Measurements from ENCODE around the gene CACNG6.

The CACNG6 gene

DNA sequence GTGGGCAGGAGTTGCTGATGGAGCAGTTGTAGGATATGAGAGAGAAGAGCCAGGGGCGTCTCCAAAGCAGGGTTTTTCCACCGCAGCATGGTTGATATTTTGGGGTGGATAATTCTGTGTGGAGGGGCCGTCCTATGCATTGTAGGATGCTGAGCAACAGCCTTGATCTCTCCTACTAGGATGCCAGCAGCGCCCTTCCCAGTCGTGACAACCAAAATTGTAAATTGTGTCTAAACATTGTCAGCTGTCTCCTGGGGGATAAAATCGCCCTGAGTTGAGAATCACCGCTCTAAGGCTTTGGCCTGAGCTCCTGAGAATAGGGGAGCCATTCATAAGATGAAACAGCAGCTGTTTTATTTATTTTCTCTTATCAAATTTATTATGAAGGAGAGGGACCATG lies 24.5 kb upstream of the CACNG6 start:
- no peak for DNase-seq (ENCODE audit: low read depth in 1 of 2, low spot score in 1 of 2)

DNA sequence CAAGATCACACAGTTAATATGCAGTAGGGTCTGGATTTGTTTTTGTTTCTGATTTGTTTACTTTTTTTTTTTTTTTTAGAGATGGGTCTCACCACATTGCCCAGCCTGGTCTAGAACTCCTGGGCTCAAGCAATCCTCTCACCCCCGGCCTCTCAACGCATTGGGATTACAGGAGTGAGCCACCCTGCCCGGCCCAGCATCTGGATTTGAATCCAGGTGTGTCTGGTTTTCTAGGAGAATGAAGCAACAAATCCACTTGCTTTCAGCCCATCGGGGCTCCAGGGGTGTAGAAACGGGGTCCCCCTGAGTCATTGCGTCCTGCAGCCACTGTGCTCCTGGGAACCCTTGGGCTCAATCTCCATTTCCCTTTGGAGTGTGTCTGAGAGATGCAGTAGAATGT lies 22.1 kb upstream of the CACNG6 start:
- DNase-seq (ENCODE audit: low read depth in 1 of 2, low spot score in 1 of 2): no peak

DNA sequence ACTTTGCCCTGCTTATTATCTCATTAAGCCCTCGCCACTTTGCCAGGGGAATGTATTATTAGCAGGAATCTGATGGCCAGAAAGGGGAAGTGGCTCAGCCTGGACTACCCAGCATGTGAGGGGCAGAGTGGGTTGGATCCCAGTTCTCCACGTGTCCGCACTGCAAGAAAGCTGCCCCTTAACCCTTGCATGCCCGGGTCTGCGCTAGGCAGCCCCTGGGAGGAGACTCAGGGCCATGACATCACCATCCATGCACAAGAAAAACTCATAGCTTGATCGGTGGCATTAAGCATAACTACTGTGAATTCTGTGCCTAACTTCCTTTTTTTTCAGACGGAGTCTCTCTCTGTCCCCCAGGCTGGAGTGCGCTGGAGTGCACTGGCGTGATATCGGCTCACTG lies 19.8 kb upstream of the CACNG6 start:
- no peak for DNase-seq (ENCODE audit: low read depth in 1 of 2, low spot score in 1 of 2)

DNA sequence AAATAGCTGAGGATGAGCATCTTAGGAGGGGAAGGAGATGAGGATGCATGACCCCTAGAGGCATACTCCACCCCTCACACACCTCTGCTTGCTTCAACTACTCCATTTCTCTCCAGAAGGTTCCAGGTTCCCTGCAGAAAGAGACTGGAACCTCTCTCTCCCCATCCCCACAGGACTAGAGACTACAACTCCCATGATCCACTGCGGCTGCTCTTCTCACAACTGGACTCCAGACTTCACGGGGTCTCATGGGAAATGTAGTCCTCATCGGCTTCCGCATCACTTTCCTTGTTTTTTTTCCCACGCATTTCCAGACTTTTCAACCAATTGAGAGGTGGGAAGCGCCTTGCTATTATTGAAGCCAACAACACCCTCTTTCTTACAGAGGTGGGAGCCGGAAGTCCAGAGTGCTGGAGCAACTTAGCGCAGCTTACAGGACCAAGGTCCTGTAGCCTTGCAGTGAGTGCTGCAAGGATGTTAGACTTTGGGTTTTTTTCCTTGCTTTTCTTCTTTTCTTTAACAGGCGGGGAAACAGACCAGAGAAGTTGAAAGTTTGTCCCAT lies 13.9 kb upstream of the CACNG6 start:
- peak in 1 of 2 donors; percentile 23 for DNase-seq (ENCODE audit: low read depth in 1 of 2, low spot score in 1 of 2)

DNA sequence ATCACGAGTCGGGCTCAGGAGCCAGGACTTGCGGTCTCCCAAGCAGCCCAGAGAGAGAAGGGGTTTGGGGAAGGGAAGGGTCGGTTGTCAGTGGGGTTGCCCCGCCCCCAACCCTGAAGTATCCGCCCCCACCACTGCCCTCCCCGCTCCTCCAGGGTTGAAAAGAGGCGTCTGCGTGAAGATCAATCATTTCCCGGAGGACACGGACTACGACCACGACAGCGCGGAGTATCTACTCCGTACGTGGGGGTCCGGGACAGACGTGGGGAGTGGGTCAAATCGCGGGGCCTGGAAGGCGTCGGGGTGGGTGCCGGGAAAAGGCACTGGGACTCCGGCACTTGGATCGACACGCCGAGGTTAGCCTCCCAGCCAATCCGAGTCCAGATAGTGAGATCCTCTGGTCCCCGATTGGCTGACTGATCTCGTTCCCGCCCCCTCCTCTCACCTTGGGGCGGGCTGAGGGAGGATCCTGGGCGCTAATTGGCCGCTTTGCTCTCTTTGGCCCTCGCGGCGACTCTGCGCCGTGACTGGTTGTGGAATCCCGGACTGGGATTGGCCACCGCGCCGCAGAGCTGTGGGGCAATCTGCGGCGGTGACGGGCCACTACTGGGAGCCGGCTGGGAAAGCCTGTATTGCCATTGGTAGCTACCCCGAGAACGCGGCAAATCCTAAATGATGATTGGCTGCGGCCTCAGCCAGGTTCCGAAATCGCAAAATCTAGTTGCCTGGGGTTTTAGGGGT lies 13.3 kb upstream of the CACNG6 start:
- DNase-seq (ENCODE audit: low read depth in 1 of 2, low spot score in 1 of 2): no peak

DNA sequence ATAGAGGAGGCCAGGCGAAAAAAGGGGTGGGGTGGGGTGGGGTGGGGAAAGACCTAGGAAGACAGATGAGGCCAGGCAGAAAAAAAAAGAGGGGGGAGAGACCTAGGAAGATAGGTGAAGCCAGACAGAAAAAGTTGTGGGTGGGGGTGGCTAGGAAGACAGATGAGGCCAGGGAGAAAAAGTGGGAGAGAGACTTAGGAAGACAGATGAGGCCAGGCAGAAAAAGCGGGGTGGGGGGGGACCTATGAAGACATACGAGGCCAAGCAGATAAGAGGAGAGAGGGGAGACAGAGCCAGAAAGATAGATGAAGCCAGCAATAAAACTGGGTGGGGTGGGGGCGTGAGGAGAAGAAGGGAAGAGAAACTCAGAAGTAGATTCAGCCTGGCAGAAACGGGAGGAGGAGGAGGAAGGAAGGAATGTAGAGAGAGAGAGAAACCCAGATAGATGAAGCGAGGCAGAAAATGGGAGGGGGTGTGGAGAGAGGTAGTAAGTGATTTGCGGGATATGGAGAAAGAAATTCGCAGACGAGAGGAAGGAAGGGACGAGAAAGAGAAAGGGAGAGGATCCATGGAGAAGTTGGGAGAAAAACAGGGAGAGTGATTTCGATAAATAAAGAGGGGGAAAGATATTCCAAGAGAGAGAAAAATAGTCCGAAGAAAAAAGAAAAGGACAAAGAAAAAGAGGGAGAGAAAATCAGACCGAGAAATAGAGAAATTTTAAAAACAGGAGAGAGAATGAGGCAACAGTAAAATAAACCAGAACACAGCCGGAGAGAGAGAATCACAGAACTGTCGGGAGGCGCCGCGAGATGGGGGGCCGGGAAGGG lies 12.2 kb upstream of the CACNG6 start:
- DNase-seq (ENCODE audit: low read depth in 1 of 2, low spot score in 1 of 2): no peak

DNA sequence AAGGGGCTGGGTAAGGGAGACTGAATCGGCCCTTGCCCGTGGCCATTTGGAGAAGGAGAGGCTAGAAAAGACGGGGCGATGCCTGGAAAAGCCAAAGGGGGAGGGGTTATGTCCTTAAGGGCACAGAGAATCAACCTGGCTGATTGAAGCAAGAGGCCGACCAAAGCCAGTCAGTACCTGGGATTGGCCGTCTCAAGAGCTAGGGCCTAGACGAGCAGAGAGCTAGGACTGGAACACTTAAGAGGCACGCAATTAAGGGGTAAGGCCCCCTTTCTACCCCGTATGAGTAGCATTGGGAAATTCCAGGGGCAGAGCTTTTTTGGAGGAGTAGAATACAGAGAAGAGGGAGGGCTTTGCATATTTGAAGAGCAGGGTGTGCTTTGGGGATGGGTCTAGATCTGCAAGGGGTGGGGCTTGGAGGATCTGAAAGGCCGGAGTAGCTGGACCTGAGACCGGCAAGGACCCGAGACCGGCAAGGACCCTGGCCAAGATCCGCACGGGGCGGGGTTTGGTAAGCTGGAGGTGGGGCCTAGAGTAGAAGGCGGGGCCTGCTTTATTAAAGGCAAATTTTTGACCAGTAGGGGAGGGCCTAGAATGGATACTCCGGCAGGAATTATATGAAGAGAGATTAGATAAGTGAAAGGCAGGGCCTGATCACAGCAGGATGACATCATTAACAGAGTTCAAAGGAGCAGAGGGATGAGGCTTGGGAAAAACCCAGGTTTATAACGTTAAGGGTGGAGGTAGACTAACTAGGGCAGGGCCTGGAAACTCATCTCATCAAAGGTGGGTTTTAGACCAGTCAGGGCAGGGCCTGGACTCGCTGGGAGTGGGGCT lies 10.7 kb upstream of the CACNG6 start:
- no peak for DNase-seq (ENCODE audit: low read depth in 1 of 2, low spot score in 1 of 2)

DNA sequence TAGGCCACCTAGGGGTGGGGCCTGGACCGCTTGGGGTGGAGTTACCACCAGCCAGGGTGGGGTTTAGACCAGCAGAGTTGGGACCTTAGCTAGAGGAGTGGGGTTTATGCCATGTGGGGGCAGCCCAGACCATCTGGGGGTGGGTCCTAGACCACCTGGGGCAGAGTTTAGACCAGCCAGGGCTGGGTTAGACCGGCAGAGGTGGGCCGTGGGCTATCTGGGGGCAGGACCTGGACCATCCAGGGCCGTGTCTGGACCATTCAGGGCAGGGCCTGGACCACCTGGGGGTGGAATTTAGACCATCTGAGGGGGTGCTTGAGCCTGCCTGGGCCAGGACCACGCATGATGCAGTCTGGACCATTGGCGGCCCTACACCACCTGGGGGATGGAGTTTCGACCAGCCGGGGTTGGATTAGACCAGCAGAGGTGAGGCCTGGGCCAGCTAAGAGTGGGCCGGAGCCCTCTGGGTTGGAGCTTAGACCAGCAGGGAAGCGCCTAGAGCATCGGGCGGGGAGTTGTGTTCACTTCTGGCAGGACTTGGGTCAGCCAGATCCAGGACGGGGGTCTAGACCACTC lies 10.0 kb upstream of the CACNG6 start:
- no peak for DNase-seq (ENCODE audit: low read depth in 1 of 2, low spot score in 1 of 2)

DNA sequence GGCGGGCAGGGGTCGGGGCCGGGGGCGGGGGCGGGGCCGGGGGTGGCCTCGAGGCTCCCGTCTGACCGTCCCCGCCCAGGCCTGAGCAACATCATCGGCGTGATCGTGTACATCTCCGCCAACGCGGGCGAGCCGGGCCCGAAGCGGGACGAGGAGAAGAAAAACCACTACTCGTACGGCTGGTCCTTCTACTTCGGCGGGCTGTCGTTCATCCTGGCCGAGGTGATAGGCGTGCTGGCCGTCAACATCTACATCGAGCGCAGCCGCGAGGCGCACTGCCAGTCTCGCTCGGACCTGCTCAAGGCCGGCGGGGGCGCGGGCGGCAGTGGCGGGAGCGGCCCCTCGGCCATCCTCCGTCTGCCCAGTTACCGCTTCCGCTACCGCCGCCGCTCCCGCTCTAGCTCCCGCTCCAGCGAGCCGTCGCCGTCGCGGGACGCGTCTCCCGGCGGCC lies 9.4 kb upstream of the CACNG6 start:
- DNase-seq (ENCODE audit: low read depth in 1 of 2, low spot score in 1 of 2): no peak

DNA sequence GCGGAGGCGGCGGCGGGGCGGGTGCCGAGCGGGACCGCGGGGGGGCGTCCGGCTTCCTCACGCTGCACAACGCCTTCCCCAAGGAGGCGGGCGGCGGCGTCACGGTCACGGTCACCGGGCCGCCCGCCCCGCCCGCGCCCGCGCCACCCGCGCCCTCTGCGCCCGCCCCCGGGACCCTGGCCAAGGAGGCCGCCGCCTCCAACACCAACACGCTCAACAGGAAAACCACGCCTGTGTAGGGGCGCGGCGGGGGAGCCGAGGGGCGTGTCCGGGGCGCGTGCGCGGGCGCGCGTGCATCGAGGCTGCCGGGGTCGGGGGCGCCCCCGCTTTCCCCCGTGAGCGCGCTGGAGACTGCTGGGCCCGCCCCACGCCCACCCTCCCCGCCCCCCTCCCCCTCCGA lies 8.8 kb upstream of the CACNG6 start:
- DNase-seq (ENCODE audit: low read depth in 1 of 2, low spot score in 1 of 2): no peak

DNA sequence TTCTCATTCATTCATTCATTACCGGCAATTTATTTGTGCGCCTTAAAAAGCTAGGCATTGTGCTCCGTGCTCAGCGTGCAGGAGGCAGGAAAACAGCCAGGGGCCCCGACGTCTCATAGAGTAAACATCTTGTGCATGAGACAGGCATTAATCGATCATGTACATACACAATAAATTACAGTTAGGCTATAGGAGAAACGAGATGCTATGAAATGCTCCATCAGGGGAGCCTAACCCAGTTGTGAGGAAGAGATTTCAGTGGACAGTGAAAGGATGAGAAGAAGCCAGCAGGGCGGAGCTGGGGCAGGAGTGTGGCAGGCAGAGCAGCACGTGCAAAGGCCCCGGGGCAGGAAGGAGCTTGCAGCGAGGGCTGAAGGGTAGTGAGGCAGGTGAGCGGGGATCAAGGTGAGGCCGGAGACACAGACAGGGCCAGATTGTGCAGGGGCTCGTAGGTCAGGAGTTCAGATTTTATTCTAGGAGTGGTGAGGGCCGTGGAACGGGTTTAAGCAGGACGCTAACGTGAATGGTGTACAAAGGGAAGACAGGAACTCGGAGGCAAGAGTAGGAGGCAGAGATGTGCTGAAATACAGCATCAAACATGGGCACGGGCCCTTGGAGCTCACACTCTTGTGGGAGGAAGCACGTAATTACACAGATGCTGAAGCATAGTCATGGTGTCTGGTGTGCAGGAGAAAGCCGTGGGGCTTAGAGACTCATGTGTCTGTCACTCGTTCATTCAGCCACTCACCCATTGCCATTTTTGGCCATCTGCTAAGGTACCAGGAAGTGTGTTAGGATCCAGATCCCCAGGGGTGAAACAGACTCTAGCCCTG lies 7.8 kb upstream of the CACNG6 start:
- no peak for DNase-seq (ENCODE audit: low read depth in 1 of 2, low spot score in 1 of 2)

DNA sequence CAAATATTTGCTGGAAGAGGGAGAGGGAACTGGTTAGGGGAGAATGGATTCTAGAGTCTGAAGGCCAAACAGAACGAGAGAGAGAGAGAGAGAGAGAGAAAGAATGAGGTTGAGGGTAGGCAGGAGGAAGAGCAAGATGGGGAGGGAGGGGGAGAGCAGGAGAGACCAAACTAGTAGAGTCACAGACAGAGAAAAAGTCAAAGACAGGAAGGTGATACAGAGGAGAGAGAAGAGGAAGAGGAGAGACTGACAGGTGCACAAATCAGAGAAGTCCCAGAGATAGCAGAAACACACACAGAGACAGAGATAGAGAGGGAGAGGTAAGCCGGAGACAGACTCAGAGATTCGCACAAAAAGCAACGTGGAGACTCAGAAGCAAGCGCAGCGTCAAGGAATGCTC lies 5.6 kb upstream of the CACNG6 start:
- DNase-seq (ENCODE audit: low read depth in 1 of 2, low spot score in 1 of 2): no peak

DNA sequence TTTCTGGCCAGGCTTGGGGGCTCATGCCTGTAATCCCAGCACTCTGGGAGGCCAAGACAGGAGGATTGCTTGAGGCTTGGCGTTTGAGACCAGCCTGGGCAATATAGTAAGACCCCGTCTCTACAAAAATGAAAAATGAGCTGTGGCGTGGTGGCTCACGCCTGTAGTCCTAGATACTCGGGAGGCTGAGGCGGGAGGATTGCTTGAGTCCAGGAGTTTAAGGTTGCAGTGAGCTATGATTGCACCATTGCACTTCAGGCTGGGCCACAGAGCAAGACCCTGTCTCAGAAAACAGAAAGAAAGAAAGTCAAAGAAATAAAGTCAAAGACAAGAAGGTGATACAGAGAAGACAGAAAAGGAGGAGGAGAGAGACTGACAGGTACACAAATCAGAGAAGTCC lies 2.5 kb upstream of the CACNG6 start:
- no peak for DNase-seq (ENCODE audit: low read depth in 1 of 2, low spot score in 1 of 2)

DNA sequence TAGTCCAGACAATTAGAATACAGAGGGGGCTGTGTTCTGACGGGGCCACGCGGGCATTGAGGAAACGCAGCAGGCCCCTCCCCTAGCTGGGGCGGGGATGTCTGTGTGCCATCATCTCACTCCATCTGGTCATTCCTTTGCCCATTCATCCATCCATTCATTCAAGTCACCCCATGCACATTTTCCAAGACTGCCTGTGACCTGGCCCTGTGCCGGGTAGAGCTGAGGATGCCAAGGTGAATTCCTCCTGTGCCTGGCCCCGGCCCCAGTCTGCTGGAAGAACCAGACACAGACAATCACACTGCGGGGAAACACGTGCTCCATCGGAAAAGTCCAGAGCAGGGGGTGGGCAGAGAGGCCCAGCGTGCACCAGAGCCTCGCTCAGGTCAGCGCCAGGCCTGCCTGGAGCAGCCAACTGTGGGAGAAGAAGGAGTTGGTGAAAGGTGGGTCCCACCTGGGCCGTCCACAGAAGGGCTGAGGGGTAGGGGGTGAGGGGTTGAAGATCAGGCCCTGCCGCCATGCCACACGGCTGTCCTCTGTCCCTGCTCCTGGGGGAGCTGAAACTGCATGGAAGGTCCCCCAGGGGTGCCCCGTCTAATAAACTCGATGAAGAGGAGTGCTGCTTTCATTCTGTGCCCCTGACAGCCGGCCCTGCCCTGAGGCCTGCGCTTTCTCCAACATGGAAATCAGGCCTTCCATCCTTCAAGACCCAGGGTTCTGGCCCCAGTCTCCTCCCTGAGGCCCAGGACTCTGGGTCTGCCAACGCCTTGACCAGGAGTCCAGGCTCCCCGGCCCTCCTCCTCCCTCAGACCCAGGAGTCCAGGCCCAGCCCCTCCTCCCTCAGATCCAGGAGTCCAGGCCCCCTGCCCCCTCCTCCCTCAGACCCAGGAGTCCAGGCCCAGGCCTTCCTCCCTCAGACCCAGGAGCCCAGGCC lies 1.6 kb upstream of the CACNG6 start:
- DNase-seq (ENCODE audit: low read depth in 1 of 2, low spot score in 1 of 2): no peak

DNA sequence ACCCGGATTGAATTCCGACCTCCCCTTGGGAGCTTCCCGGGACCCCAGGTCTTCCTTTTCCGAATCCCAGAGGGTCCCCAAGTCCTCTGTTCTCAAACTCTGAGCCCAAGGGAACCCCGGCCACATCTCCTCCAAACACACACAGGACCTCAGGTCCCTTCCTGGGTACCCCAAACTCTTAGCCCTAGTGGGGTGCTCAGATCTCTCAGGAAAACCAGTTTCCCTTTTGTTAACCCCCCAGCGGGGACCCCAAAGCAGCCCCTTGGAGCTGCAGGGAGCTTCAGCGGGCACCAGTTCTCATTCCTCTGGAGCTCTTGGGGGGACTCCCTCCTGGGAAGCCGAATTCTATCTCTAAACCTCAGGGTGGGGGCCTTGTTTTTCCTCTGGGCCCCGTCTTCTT lies 774 bp downstream of the CACNG6 start:
- no peak for DNase-seq (ENCODE audit: low read depth in 1 of 2, low spot score in 1 of 2)

DNA sequence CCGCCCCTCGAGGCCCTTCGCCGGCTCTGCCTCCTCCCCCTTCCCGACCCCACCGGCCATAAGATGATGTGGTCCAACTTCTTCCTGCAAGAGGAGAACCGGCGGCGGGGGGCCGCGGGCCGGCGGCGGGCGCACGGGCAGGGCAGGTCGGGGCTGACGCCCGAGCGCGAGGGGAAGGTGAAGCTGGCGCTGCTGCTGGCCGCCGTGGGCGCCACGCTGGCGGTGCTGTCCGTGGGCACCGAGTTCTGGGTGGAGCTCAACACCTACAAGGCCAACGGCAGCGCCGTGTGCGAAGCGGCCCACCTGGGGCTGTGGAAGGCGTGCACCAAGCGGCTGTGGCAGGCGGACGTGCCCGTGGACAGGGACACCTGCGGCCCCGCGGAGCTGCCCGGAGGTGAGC lies 1.4 kb downstream of the CACNG6 start:
- no peak for DNase-seq (ENCODE audit: low read depth in 1 of 2, low spot score in 1 of 2)

DNA sequence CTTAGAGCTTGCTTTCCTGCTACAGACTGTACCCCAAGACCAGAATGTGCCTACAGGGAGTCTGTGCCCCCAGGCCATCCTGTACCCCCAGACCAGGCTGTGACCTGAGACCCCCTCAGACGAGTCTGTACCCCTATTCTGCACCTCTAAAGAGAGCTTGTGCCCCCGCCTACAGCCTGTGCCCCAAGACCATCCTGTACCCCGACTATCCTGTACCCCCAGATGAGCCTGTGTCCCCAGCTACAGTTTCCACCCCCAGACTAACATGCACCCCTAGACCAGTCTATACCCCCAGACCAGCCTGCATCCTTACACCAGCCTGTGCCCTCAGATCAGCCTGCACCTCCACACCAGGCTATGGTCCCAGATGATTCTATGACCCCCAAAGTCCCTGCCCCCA lies 2.0 kb downstream of the CACNG6 start:
- DNase-seq (ENCODE audit: low read depth in 1 of 2, low spot score in 1 of 2): no peak

DNA sequence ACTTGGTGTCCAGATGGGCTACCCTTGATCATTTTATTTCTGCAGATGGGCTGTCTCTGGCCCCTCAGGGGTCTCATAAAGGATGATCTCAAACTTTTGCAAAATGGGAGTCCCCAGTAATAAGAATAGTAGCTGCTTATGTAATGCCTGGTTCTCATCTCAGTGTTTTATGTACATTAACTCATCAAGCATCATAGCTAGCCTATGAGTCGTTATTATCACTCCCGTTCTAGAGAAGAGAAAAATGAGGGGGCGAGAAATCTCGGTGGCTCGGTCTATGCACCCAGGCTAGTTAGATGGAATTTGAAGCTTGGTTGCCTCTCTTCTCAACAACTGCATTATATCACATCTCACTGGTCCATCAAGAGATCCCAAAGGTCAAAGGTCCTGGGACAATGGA lies 3.4 kb downstream of the CACNG6 start:
- no peak for DNase-seq (ENCODE audit: low read depth in 1 of 2, low spot score in 1 of 2)

DNA sequence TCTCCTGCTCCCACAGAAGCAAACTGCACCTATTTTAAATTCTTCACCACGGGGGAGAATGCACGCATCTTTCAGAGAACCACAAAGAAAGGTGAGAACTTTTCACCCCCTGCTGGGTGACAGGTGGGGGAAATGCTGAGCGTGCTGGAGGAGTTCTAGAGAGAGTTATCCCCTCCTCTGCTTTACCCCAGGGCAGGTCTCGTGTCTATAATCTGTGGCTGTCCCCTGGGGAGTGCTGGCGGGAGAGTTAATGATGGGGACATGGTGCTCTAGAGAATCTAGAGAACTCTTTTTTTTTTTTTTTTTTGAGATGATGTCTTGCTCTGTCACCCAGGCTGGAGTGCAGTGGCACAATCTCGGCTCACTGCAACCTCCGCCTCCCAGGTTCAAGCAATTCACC lies 6.8 kb downstream of the CACNG6 start:
- no peak for DNase-seq (ENCODE audit: low read depth in 1 of 2, low spot score in 1 of 2)
